HG03045 (cell line): Measurements from ENCODE around the gene CENPC.
A peak's percentile ranks its signal among the peaks of the same experiment; 100 is the strongest.

Experiments used
- ATAC-seq: cut with Tn5 transposase; IDR thresholded peaks from one replicate; pipeline ENCODE4 v1.9.1; 2021; ENCODE audit warnings: mild to moderate bottlenecking, moderate library complexity; ENCODE audit not compliant: unreplicated experiment

The CENPC gene, protein sequence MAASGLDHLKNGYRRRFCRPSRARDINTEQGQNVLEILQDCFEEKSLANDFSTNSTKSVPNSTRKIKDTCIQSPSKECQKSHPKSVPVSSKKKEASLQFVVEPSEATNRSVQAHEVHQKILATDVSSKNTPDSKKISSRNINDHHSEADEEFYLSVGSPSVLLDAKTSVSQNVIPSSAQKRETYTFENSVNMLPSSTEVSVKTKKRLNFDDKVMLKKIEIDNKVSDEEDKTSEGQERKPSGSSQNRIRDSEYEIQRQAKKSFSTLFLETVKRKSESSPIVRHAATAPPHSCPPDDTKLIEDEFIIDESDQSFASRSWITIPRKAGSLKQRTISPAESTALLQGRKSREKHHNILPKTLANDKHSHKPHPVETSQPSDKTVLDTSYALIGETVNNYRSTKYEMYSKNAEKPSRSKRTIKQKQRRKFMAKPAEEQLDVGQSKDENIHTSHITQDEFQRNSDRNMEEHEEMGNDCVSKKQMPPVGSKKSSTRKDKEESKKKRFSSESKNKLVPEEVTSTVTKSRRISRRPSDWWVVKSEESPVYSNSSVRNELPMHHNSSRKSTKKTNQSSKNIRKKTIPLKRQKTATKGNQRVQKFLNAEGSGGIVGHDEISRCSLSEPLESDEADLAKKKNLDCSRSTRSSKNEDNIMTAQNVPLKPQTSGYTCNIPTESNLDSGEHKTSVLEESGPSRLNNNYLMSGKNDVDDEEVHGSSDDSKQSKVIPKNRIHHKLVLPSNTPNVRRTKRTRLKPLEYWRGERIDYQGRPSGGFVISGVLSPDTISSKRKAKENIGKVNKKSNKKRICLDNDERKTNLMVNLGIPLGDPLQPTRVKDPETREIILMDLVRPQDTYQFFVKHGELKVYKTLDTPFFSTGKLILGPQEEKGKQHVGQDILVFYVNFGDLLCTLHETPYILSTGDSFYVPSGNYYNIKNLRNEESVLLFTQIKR

DNA sequence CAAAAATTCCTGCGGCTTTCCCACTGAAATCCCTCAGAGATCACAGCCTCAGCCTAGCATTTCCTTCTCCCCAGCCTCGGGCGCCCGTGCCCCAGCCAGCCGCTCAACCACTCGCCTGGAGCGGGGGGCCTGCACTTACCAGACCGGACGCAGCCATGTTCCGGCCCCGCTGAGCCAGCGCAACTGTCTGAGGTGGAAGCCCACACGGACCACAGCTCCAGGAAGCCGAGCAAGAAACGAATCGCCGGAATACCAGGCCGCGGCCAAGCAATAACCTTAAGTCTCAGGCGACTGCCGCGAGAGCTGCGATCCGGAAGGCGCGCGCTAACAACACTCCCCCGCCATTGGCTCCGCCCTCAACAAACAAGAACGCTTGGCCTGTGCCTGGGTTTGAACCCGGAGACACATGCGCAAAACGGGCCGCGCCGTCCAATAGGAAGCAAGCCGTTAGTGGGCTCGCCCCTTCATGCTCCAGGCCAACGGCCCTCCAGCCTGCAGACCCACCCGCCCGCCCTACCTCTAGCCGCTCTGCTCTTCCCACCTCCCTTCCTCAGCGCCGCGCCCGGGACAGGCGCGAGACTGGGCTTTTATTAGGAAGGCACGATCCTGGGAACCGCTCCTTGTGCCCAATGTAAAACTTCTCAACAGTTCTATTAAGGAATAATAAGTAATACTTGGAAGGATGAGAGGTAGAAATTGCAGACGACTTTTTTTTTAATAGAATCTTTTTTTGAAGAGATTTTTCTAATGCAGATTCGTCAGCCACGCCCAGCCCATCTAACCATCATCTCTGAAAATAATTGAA is at the start of gene CENPC:
CENPC (minus strand) TSS at position 305 of the 805 bp plus-strand sequence; CDS start at position 157, 148 bp downstream.
- ATAC-seq = peak; percentile 97

DNA sequence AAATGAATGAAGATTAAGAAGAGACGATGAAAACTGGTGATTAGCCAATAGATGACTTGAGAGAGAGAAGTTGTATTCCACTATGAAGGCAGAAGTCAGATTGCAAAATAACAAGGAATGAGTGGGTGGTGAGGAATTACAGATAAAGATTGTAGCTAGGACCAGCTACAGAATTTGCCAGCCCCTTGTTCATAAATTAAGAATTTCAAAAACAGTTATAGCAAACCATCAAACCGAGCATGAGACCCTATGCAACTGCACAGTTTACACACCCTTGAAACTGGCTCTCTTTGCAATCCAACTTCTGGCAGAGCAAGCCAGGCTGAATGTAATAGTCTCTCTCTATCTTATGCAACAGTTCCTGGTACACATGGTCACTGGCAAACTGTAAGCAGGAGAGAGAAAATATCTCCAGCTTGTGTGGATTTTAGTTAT is 48.5 kb upstream of the CENPC start:
- no peak for ATAC-seq

- ATAC-seq = no peak
Measured at GRCh38 chr4:67587156-67587555, 41.9 kb upstream of the CENPC start.

GRCh38 chr4:67584496-67584895 is 39.2 kb upstream of the CENPC start:
- no peak for ATAC-seq

DNA sequence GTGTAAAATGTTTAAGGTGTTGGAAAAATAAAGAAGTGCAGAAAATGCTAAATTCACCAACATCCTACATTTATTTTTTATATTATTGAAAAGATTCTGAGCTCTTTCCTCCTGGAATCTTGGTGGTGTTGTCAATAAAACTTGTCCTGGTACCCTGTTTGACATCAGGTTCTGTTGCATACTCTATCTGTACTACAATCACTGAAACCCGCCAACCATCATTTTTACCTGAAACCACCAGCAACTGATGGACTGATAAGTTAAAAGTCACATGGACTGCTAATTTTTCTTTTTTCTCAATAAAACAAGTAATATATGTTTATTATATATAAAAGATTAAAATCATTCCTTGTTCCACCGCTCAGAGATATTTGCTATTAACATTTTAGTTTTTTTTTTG is 36.6 kb upstream of the CENPC start:
- no peak for ATAC-seq

GRCh38 chr4:67581208-67581857 is 36.0 kb upstream of the CENPC start:
- ATAC-seq = peak; percentile 44

- ATAC-seq = peak; percentile 40
Measured at GRCh38 chr4:67580577-67580976, 35.3 kb upstream of the CENPC start.

DNA sequence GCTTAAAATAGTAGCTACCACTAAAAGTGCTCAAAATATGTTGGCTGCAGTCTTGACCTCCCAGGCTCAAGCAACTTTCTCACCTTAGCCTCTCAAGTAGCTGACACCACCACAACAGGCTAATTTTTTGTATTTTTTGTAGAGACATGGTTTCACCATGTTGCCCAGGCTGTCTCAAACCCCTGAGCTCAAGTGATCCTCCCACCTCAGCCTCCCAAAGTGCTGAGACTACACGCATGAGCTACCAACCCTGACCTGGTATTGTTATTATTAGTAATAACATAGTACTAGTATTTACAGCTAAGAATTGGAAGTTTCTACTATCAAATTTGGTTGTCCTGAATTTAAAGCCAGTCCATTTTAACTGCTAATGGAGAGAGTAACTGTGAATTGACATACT is 31.2 kb upstream of the CENPC start:
- ATAC-seq = peak; percentile 38

- no peak for ATAC-seq
Measured at GRCh38 chr4:67576059-67576466, 30.8 kb upstream of the CENPC start.

- peak; percentile 96 for ATAC-seq
Measured at GRCh38 chr4:67575232-67576058, 30.1 kb upstream of the CENPC start.

DNA sequence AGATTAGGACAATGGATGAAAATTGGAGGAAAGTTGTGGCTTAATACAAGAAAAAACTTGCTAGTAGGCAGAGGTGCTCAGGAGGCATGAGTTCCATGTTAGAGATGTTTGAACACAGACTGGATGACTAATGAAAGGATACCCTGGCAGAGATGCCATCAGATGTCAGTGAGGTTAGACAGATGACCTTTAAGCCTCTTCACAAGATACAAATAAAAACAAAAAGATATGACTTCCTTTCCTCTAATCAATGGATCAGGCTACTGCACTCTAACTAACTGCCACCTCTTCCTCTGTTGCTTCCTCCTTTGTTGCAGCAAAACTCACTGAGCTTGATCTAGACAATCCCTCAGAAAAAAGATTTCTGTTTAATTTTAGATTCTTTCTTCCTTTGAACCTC is 27.9 kb upstream of the CENPC start:
- no peak for ATAC-seq

DNA sequence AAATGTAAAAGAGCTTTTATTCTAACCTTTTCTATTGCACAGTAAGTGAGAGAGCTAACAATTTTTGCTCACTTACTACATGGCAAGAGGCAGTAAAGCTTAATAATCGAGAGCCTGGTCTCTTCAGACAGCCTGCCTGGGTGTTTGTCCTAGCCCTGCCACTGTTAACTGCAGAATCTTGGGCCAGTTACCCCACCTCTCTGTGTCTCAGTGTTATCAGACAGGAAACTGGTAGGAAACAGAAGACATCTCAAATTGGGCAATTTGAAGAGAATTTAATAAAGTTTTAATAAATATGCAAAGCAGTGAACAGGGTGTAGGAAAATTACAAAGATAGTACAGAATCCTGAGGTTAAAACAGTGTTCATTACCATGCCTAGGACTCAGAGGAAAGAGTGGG is 26.7 kb upstream of the CENPC start:
- no peak for ATAC-seq

DNA sequence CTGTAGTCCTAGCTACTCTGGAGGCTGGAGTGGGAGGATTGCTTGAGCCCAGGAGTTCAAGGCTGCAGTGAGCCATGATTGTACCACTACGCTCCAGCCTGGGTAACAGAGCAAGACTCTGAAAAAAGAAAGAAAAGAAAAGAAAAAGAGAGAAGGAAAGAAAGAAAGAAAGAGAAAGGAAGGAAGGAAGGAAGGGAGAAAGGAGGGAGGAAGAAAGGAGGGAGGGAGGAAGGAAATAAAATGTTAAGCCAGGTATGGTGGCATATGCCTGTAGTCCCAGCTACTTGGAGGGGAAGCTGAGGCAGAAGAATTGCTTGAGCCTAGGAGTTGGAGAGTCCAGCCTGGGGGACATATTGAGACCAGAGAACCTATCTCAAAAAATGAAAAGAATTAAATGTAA is 25.2 kb upstream of the CENPC start:
- no peak for ATAC-seq

- no peak for ATAC-seq
Measured at GRCh38 chr4:67568820-67569219, 23.5 kb upstream of the CENPC start.

GRCh38 chr4:67566335-67566734 is 21.0 kb upstream of the CENPC start:
- no peak for ATAC-seq

- ATAC-seq = no peak
Measured at GRCh38 chr4:67565284-67565683, 20.0 kb upstream of the CENPC start.

- peak; percentile 56 for ATAC-seq
Measured at GRCh38 chr4:67558493-67558892, 13.2 kb upstream of the CENPC start, which contains the start of gene STAP1. STAP1 (plus strand) TSS chr4:67558727; CDS start chr4:67558810, 83 bp downstream.

GRCh38 chr4:67556436-67556835 is 11.1 kb upstream of the CENPC start:
- no peak for ATAC-seq

GRCh38 chr4:67555447-67555846 is 10.1 kb upstream of the CENPC start:
- ATAC-seq = no peak
